Middle frontal gyrus (tissue), 1 donor: ENCODE data around the gene NFIC.
"Not testable (repeated sequence)": the region's sequence is repeated elsewhere in the genome, so short reads cannot be mapped to it uniquely, and the experiment has no call there.

Experiments
- DNase-seq: peaks from one replicate; pipeline ENCODE4 v3.0.0-alpha.2; 2015; ENCODE audit warnings: low spot score; ENCODE audit errors: extremely low spot score

The NFIC gene

DNA sequence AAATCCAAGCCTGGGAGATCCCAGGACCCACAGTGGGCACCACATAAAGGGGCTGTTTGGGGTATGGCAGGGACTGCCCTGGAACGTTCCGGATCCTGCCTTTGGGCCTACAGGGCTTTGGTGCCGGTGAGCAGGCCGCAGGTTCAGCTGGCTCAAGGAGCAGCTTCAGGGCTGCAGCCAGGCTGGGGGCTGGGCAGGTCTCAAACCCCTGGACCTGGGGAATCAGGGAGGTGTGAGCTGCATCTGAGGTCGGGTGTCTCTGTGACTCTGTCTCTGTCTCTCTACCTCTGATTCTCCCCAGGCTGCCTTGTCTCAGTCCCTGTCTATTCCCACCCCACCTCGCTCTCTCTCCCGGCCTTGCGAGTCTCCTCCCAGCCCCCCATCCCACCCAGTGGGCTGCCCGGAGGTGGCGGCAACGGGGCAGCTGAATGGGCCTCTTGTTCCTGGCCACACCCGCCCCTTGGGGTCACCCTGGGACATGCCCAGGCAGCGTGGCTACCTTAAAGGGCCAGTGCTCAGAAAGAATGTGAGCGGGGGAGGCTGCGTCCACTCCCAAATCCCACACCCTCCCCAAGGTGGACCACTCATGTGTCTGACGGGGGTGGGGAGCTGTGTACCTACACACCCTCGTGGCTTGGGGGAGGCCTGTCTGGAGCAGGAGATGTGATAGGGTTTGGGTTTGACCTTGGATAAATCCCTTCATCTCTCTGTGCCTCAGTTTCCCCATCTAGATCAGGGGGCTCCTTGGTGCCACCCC, 31.1 kb downstream of the NFIC start:
- peak; percentile 12 for DNase-seq

DNA sequence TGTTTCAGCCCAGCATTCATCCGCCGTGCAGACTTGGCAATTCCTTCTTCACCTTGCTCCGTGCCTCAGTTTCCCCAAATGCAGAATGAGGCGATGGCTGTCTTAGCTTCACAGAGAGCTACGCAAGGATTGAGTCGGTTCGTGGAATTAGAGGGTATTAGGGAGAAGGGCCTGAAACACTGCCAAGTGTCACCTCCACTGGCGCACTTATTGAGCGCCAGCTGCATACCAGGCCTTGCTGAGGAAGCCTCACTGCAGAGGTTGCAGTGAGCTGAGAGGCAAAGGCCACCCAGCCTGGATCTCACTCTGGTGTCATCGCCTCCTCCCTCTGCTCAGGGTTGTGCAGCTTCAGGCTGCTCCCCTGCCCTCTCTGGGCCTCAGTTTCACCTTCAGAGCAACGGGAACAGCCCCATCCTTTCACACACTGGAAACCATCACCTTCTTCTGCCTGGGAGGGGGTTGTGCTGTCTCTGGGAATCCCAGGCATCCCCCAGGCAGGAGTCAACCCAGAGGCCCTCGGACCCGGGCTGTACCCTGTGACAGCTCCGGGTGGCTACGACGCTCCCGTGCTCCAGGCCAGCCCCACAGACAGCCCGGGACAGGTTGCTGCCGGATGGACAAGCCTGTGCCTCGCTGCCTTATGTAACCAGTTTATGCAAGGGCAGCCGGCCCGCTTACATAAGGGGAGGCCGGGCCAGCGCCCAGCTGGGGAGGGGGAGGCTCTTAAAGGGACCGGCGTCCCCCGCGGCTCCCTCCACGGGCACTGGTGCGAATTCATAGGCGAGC, 31.9 kb downstream of the NFIC start:
- DNase-seq: peak; percentile 68

DNA sequence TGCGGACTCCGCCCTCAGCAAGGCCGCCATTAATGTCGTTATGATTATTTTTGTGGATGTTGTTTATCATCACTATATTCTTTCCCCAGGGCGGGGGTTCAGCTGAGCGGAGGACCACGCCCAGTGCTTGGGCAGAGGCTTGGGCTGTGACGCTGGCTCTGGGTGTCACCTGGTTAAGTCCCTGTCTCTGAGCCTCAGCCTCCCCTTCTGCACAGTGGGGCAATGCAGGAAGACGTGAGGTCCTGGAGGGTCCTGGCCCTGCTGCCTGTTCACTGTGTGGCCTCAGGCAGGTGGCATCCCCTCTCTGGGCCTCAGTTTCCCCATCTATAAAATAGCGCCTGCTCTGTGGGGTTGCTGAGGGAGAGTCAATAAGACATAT, 32.5 kb downstream of the NFIC start:
- no peak for DNase-seq

DNA sequence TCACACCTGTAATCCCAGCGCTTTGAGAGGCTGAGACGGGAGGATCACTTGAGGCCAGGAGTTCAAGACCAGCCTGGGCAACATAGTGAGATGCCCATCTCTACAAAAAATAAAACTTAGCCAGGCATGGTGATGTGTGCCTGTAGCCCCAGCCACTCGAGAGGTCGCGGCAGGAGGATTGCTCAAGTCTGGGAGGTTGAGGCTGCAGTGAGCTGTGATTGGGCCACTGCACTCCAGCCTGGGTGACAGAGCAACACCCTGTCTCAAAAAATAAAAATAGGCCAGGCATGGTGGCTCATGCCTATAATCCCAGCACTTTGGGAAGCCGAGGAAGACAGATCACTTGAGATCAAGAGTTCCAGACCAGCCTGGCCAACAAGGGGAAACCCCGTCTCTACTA, 32.9 kb downstream of the NFIC start:
- DNase-seq: not testable (repeated sequence)

DNA sequence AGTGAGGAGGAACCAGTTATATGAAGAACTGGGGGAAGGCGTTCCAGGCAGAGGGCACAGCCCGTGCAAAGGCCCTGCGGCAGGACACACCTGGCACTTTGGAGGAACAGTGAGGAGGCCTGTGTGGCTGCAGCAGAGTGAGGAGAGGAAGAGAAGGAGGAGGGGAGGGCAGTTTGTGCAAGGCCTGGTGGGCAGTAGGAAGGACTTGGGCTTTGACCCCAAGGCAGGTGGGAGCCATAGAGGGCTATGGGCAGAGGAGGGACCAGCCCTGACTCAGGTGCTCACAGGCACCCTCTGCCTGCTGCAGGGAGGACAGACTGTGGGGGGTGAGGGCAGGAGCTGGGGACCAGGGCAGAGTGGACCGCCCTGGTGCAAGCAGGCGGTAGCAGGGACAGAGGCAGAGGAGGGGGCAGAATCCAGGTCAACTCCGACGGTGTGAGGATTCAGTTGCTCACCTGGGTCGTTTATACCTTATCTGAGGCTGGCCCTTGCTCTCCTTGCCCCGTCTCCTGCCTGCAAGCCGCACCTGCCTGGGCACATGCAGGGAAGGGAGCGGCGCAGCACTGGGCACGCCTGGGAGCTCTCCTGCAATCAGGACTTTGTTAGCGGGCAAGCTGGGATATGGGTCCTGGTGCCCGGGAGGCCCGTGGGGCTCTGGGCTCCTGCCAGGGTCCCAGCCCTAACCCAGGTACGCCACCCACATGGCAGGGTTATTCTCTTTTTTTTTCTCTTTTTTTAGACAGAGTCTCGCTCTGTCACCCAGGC, 34.8 kb downstream of the NFIC start:
- no peak for DNase-seq

DNA sequence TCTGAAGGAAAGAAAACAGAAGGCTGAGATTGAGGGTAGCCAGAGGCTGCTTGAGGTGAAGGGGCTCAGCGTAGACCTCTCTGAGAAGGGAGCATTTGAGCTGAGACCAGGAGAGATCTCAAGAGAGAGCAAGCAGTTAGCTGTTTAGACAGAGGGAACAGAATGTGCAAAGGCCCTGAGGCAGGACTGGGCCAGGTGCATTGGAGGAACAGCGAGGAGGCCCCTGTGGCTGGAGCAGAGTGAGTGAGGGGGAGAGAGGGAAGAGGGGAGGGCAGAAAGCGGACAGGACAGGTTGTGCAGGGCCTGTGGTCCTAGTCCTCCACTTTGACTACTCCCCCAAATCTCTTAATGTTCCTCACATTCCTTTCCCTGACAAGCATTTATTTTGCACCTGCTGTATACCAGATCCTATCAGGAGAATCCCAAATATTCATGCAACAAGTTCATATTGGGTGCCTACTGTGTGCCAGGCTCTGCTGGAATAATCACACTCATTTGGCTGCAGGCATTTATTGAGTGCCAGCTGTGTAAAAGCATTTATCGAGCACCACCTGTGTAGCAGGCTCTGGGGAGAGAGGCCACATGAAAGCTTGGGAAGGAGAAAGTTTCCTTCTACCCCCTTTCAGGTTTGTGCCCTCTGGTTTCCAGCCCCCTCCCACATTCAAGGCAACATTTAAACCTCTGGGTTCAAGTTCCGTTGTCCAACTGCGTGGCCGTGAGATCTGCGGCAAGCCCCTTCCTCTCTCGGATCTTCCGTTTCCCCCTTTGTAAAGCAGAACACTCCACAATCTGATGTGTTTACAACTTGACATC, 36.5 kb downstream of the NFIC start:
- DNase-seq: no peak

DNA sequence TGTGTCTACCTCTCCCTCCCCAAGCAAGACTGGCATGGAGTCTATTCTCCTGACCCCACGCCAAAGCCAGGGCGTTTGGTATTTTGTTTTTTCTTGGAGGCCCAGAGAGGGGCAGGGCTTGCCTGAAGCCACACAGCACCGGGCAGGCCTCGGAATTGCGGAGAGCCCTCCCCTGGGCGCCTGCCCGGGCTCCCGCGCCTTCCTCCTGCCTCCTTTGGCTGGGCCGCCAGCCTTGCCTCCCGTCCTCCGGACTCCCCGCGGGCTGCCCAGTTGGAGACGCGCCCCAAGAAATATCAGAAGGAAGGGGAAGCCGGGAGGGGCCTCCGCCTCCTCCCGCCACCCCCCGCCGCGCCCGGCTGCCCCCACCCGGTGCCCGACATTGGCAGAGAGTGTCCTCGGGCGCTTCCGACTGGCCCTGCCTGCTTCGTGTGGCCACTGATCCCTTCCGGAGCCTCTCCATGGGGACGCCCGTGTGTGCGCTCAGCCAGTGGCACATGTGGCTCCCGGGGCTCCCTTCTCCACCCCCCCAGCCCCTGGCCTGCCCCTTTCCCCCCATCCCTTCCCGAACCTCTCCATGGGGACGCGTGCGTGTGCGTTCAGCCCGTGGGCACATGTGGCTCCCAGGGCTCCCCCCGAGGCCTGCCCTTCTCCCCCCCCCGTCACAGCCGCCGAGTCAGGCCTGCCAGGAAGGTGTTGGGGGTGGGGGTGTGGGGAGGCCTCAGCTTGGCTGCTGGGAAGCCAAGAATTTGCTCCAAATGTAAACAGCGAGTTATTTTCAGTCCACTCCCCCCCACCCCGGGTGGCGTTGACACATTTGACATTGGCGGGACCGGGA, 37.3 kb downstream of the NFIC start:
- DNase-seq: peak; percentile 62

DNA sequence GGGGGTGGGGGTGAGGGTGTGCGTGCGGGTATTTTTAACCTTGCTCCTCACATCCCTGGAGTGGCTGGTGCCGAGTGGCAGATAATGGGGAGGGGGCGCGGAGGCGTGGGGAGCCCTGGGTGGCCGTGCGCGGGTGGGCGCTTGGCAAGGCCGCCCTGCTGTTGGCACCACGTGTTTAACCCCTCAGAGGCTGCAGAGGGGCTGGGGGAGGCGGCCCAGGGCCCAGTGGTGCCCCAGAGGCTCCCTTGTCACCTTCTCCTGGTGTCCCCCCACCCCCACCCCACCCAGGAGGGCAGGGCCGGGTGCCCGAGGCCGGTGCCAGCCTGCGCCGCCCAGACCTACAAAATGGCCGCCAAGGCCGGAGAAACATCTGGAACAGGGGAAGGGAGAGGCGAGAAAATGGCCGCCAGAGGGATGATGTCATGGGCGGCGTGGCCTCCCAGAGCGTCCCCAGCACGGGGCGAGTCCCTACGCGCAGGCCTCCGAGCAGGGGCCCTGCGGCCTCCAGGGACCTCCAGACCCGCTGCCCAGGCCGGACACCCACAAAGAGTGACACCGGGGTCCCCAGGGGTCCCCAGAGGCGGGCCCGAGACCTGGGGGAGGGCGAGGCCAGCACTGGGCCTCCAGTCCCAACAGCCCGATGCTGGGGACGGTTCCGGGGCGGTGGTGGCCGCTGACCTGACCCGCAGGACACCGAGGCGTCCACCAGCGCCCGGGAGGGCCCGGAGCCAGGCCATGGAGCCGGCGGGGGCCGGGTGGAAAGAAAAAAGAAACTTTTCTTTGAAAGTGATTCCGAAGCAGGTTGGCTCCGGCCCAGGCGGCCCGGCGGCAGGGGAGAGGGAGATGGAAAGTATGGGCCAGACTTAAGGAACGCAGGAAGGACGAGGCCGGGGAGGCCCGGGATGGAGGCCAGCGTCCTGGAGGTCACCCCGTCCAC, 38.2 kb downstream of the NFIC start:
- DNase-seq: no peak

DNA sequence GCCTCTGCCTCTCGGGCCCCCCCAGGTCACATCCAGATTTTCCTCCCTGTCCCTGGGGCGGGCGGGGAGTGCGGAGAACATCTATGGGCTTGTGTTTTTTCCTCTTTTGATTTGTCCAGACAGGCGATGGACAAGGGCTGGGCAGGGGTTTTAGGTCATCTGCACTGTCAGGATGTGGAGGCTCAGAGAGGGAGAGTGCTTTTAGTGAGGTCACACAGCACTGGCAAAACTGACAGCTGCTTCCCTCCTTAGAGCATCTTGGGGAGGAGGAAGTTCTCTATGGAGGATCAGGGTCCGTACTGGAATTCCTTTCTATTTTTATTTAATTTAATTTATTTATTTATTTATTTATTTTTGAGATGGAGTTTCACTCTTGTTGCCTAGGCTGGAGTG, 38.9 kb downstream of the NFIC start:
- DNase-seq: no peak

DNA sequence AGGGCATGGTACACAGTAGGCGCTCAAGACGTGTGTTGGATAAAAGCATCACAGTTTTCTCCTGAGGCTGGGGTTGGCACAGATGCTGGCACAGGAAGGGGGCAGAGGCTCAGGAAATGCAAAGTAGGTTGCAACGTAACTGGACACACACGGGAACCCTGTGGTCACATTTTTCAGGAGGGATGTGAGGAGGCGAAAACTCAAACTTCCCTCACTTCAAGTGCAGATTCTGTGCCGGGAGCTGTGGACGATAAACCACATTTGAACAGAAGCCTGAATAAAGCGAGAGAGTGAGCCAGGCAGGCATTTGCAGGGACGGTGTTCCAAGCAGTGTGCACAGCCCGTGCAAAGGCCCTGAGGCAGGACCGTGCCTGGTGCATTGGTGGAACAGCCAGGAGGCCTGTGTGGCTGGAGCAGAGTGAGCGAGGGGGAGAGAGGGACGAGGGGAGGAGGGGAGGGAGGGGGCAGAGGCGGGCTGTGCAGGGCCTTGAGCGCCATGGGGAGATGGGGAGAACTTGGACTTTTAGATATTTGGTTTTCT, 40.3 kb downstream of the NFIC start:
- DNase-seq: no peak

DNA sequence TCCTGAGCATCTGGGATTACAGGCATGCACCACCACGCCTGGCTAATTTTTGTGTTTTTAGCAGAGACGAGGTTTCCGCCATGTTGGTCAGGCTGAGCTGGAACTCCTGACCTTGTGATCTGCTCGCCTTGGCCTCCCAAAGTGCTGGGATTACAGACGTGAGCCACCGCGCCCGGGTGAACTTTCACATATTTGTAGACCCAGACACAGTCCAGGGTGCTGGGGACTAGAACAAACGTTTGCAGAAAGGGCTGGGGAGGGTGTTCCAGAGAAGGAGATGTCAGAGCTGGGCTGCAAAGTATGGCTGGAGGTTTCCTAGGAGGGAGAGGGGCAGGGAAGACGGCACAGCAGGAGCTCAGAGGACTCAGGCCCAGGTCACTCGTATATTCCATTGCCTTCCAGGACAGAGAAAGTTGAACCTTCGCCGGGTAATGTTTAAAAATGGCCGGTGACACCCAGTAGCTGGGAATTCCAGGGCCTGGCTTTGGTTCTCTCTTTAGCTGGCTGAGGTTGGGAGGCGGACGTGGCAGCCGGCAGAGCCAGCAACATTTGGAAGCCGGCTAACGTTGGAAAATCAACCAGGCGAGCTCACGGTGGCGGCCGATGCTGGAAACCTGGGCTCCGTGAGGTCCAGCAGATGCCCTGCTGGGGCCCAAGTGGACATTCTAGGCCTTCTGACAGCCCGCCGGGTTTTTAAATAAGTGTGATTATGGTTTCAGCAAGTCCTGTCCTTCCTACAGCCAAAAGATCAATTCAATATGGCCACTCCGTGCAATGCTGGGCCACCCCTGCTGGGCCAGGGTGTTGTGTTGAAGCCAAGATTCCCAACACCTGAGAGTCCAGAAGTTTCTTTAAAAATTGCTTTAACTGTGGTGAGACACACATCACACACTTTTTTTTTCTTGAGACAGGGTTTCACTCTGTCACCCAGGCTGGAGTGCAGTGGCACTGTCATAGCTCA, 41.5 kb downstream of the NFIC start:
- DNase-seq: no peak

DNA sequence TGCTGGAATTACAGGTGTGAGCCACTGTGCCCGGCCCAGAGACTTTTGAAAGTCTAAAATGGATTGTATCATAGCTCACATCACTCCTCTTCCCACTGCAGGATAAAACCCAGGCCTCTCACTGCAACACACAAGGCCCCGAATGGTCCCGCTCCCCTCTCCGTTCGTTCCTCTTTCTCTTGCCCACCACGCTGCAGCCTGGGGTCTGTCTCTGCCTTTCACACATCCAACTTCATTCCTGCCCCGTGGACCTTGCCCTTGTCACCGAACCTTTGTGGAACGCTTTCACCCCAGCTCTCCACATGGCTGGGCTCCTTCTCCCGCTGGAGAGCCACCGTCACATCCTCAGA, 42.6 kb downstream of the NFIC start:
- DNase-seq: no peak

DNA sequence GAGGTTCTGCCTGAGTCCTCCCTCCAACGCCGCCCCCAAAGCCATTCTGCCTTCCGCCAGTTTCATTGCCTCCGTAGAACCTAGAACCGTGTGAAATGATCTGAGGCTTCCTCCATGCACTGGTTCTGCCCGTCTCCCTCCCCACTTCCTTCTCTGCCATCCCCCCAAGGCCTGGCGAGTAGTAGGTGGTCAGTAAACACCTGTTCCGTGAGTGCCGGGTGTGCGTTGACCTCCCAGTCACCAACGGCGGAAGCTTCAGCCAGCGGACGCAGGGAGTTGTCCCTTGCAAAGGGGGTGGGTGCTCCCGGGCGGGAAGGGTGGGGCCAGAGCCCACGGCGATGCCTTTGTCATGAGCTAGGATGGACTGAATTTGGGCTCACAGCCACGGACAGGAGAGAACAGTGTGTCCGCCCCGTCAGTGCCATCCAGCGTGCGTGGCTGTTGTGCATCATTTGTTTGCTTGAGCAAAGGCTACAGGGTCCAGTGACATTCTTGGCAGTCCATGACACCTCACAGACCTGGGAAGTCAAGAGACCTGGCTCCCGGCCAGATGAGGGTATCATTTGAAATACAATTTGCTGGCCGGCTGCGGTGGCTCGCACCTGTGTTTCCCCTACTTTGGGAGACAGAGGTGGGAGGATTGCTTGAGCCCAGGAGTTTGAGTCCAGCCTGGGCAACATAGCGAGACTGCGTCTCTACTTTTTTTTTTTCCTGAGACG, 43.1 kb downstream of the NFIC start:
- DNase-seq: no peak

DNA sequence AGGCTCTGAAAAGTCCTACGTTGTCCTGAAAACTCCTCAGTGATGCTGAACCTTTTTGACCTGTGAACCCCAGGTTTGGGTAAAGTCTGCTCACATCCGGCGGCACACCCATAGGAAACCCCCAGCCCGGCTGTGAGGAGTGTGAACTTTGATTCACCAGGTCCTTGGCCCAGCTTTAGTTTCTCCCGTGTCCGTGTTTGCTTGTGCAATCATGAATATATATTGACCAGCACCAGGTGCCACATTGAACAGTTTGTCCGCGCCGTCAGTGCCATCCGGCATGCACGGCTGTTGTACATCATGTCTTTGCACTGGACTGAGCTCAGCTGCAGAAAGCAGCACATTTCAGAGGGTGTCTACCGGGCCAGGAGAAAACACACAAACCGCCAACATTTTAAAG, 45.3 kb downstream of the NFIC start:
- DNase-seq: no peak

DNA sequence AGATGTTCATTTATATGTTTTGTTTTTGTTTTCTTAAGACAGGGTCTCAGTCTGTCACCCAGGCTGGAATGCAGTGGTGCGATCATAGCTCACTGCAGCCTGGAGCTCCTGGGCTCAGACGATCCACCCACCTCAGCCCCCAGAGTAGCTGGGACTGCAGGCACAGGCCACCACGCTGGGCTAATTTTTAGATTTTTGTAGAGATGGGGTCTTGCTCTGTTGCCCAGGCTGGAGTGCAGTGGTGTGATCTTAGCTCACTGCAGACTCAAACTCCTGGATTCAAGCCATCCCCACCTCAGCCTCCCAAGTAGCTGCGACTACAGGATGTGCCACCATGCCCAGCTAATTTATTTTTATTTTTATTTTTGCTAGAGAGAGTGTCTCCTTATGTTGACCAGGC, 45.7 kb downstream of the NFIC start:
- no peak for DNase-seq

DNA sequence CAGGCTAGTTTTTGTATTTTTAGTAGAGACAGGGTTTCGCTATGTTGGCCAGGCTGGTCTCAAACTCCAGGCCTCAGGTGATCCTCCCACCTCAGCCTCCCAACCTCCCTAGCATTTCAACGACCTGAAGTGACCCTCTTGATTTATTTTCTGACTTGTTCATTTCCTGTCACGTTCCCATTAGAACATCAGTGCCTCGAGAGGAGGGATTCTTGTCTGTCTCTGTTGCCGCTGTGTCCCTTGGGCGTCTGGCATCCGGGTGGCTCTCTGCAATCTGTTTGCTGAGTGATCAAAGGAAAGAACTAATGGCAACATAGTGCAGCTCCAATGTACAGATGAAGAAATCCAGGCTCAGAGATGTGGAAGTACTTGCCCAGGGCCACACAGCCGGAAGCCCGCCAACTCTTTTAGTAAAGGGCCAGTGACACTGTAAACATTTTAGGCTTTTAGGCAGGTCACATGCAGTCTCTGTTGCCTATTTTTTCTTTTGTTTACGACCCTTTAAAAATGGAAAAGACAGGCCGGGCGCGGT, 47.5 kb downstream of the NFIC start:
- no peak for DNase-seq

DNA sequence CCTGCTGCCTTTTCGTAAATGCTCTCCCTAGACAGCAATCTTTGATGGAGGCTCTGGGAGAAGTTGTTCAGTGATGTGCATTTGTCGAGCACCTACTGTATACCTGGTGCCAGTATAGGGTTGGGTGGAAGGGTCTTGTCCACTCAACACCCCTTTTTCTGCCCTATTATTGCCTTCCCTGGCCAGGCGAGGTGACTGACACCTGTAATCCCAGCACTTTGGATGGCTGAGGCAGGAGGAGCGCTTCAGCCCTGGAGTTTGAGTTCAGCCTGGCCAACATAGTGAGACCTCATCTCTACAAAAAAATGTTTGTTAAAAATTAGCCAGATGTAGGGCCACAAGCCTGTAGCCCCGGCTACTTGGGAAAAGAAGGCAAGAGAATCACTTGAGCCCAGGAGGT, 49.3 kb downstream of the NFIC start:
- DNase-seq: no peak
